HepG2 (cell line): Measurements from ENCODE around the gene CD48. TPM values are rescaled to one million over a fixed set of nuclear protein-coding genes. Genes with fewer than 3 reads are reported as not detected.

Source experiments
- ATAC-seq: fragments of 200-7000 bp; cut with Tn5 transposase; 3 replicates; pipeline ENCODE4 v1.9.1; 2020; ENCODE audit warnings: mild to moderate bottlenecking, moderate library complexity
- BruUV-seq: library from RNA; stranded (reverse); fragments of 400-500 nt; replicated peaks from 2 replicates; lab custom pipeline; 2021; lab: Mats Ljungman, UMichigan
- CTCF ChIA-PET: fragments of 300-600 bp; formaldehyde crosslinking; extraction: SDS; loops from one replicate; lab custom pipeline; 2021; ENCODE audit warnings: low total read pairs, inconsistent platforms, low intra/inter-chr PET ratio; lab: Yijun Ruan, JAX
- POLR2A ChIA-PET: fragments of 350-600 bp; sonication (Branson Sonifier 250); formaldehyde crosslinking; loops from one replicate; lab custom pipeline; 2020; ENCODE audit warnings: antibody characterized with exemption, inconsistent platforms; lab: Yijun Ruan, JAX
- DNase-seq: peaks from one replicate; pipeline ENCODE4 v3.0.0-alpha.2; 2015; ENCODE audit warnings: low spot score
- FAIRE-seq: peaks from 3 replicates; lab custom pipeline; 2011; peaks lifted over from hg19 to GRCh38; lab: Jason Lieb, UNC
- H2AFZ ChIP-seq: one replicate; pipeline ENCODE4 v1.6.1; 2011; ENCODE audit warnings: low read length, inconsistent platforms
- H3K27ac ChIP-seq: fragments of 300-600 bp; 3 replicates; pipeline ENCODE4 v1.8.0; 2011; ENCODE audit warnings: mixed run types, mild to moderate bottlenecking, mixed read lengths, low read length, inconsistent platforms; ENCODE audit not compliant: insufficient read depth; ENCODE audit errors: extremely low read length
- H3K27me3 ChIP-seq, 2 experiments: fragments of 200-600 bp in 1 of 2; 2 replicates in 1 of 2; 3 replicates in 1 of 2; pipeline versions ENCODE4 v1.6.0 to v1.8.0; 2011; ENCODE audit warnings: low read length in 2 of 2, mild to moderate bottlenecking in 2 of 2, moderate library complexity in 2 of 2, inconsistent platforms in 1 of 2; ENCODE audit not compliant: insufficient read depth in 2 of 2, control insufficient read depth in 1 of 2
- H3K36me3 ChIP-seq, 2 experiments: fragments of 200-600 bp in 1 of 2; replicated peaks in 1 of 2; 2 replicates in 1 of 2; 3 replicates in 1 of 2; pipeline versions ENCODE4 v1.5.1 to v1.8.0; 2011; ENCODE audit warnings: low read length in 2 of 2, inconsistent platforms in 1 of 2; ENCODE audit not compliant: insufficient read depth in 2 of 2, control insufficient read depth in 1 of 2
- H3K4me1 ChIP-seq: 2 replicates; pipeline ENCODE4 v1.5.1; 2012; ENCODE audit warnings: low read length, inconsistent platforms; ENCODE audit not compliant: insufficient read depth
- H3K4me2 ChIP-seq: 2 replicates; pipeline ENCODE4 v1.6.0; 2011; ENCODE audit warnings: low read depth, low read length, inconsistent platforms
- H3K4me3 ChIP-seq, 3 experiments: fragments of 200-600 bp in 1 of 3; sonication (generic), shearing (Covaris generic) in 1 of 3; replicated peaks in 1 of 3; 2 replicates each; pipeline ENCODE4 v1.5.1; 2011 to 2016; ENCODE audit warnings: low read length in 3 of 3, inconsistent platforms in 2 of 3, low read depth in 2 of 3, mild to moderate bottlenecking in 2 of 3, control low read depth in 1 of 3, mixed read lengths in 1 of 3; ENCODE audit not compliant: insufficient read depth in 1 of 3
- H3K79me2 ChIP-seq: one replicate; pipeline ENCODE4 v1.6.1; 2011; ENCODE audit warnings: low read length, inconsistent platforms; ENCODE audit not compliant: insufficient read depth
- H3K9ac ChIP-seq: 2 replicates; pipeline ENCODE4 v1.6.0; 2011; ENCODE audit warnings: mild to moderate bottlenecking, low read depth, low read length, inconsistent platforms; ENCODE audit not compliant: insufficient read depth
- H3K9me3 ChIP-seq: 2 replicates; pipeline ENCODE4 v1.5.1; 2012; ENCODE audit warnings: mild to moderate bottlenecking, low read length
- H4K20me1 ChIP-seq: 2 replicates; pipeline ENCODE4 v1.6.0; 2011; ENCODE audit warnings: inconsistent platforms, mild to moderate bottlenecking, low read length, moderate library complexity; ENCODE audit not compliant: insufficient read depth
- FOXM1 ChIP-seq: sonication (generic); formaldehyde crosslinking; IDR thresholded peaks from 2 replicates; pipeline ENCODE4 v1.5.0; 2020; ENCODE audit warnings: missing genetic modification reagents
- KDM2A ChIP-seq: sonication (generic); formaldehyde crosslinking; IDR thresholded peaks from 2 replicates; pipeline ENCODE4 v1.4.0; 2020; ENCODE audit warnings: low read depth, missing genetic modification reagents, borderline replicate concordance
- KLF6 ChIP-seq: IDR thresholded peaks from 2 replicates; pipeline ENCODE4 v1.8.0; 2016; ENCODE audit warnings: missing biosample characterization, missing genetic modification reagents
- NAIF1 ChIP-seq: sonication (generic); formaldehyde crosslinking; IDR thresholded peaks from 2 replicates; pipeline ENCODE4 v1.5.0; 2020; ENCODE audit warnings: mild to moderate bottlenecking, missing genetic modification reagents, borderline replicate concordance
- NR1H2 ChIP-seq: sonication (generic); formaldehyde crosslinking; IDR thresholded peaks from 2 replicates; pipeline ENCODE4 v1.8.1; 2022; ENCODE audit warnings: low read depth, missing genetic modification reagents, borderline replicate concordance
- NR2F2 ChIP-seq: IDR thresholded peaks from 2 replicates; pipeline ENCODE4 v1.6.1; 2012; ENCODE audit warnings: low read depth, inconsistent platforms, borderline replicate concordance
- PREB ChIP-seq: sonication (generic); formaldehyde crosslinking; IDR thresholded peaks from 2 replicates; pipeline ENCODE4 v1.4.0; 2020; ENCODE audit warnings: missing genetic modification reagents
- RNF2 ChIP-seq: fragments of 450-650 bp; conservative IDR thresholded peaks from 2 replicates; pipeline ENCODE4 v1.6.1; 2016; ENCODE audit warnings: low read depth
- SOX6 ChIP-seq, 2 experiments: fragments of 450-650 bp in 1 of 2; sonication (generic) in 1 of 2; formaldehyde crosslinking in 1 of 2; IDR thresholded peaks; 2 replicates each; pipeline versions ENCODE4 v1.4.0 to v1.6.1; 2017 to 2020; ENCODE audit warnings: antibody characterized with exemption in 1 of 2, mild to moderate bottlenecking in 1 of 2, missing genetic modification reagents in 1 of 2
- SRSF9 ChIP-seq: fragments of 200-400 bp; formaldehyde crosslinking; IDR thresholded peaks from 2 replicates; pipeline ENCODE4 v1.6.1; 2018; ENCODE audit warnings: borderline replicate concordance, mild to moderate bottlenecking, low read depth, low read length; ENCODE audit not compliant: insufficient read depth, poor library complexity, severe bottlenecking
- YEATS4 ChIP-seq: sonication (generic); formaldehyde crosslinking; IDR thresholded peaks from 2 replicates; pipeline ENCODE4 v1.4.0; 2020; ENCODE audit warnings: missing genetic modification reagents, borderline replicate concordance
- ZBTB3 ChIP-seq: sonication (generic); formaldehyde crosslinking; IDR thresholded peaks from 2 replicates; pipeline ENCODE4 v1.4.0; 2020; ENCODE audit warnings: low read depth, mild to moderate bottlenecking, moderate library complexity, missing genetic modification reagents, borderline replicate concordance
- ZFP1 ChIP-seq: IDR thresholded peaks from 2 replicates; pipeline ENCODE4 v1.6.1; 2016
- ZNF20 ChIP-seq: sonication (generic); formaldehyde crosslinking; IDR thresholded peaks from 2 replicates; pipeline ENCODE4 v1.4.0; 2020; ENCODE audit warnings: mild to moderate bottlenecking, moderate library complexity, missing genetic modification reagents
- ZNF30 ChIP-seq: sonication (generic); formaldehyde crosslinking; IDR thresholded peaks from 2 replicates; pipeline ENCODE4 v1.5.0; 2020; ENCODE audit warnings: mild to moderate bottlenecking, missing genetic modification reagents
- ZNF34 ChIP-seq: sonication (generic); formaldehyde crosslinking; IDR thresholded peaks from 2 replicates; pipeline ENCODE4 v1.4.0; 2020; ENCODE audit warnings: mild to moderate bottlenecking, missing genetic modification reagents, borderline replicate concordance
- ZNF430 ChIP-seq: sonication (generic); formaldehyde crosslinking; IDR thresholded peaks from 2 replicates; pipeline ENCODE4 v1.9.0; 2021; ENCODE audit warnings: mild to moderate bottlenecking, missing genetic modification reagents
- ZNF570 ChIP-seq: sonication (generic); formaldehyde crosslinking; IDR thresholded peaks from 2 replicates; pipeline ENCODE4 v1.4.0; 2020; ENCODE audit warnings: mild to moderate bottlenecking, missing genetic modification reagents, borderline replicate concordance
- ZNF713 ChIP-seq: sonication (generic); formaldehyde crosslinking; IDR thresholded peaks from 2 replicates; pipeline ENCODE4 v1.4.0; 2020; ENCODE audit warnings: mild to moderate bottlenecking, missing genetic modification reagents
- ZNF790 ChIP-seq: sonication (generic); formaldehyde crosslinking; IDR thresholded peaks from 2 replicates; pipeline ENCODE4 v1.8.0; 2022; ENCODE audit warnings: missing genetic modification reagents, mild to moderate bottlenecking, borderline replicate concordance
- ZNF83 ChIP-seq: sonication (generic); formaldehyde crosslinking; IDR thresholded peaks from 2 replicates; pipeline ENCODE4 v1.4.0; 2020; ENCODE audit warnings: missing genetic modification reagents, mild to moderate bottlenecking, borderline replicate concordance
- WGBS: methylation state at CpG from one replicate; pipeline ENCODE4 v1.1.6; 2017; ENCODE audit warnings: low lambda C conversion rate; 5-methylcytosine and 5-hydroxymethylcytosine counted together
- in situ Hi-C: cut with HindIII; loops from 2 replicates; pipeline ENCODE4 v1.10.0; 2017; ENCODE audit warnings: low pct_unique_long_range_greater_than_20kb; ENCODE audit not compliant: extremely low pct_ligation_motif_present
- intact Hi-C: fragments of 100-400 bp; cut with micrococcal nuclease; formaldehyde crosslinking; loops from one replicate; pipeline ENCODE4 v1.10.0; 2022; ENCODE audit not compliant: unreplicated experiment
- polyA plus RNA-seq, 8 experiments: library from polyadenylated mRNA; depleted of rRNA in 3 of 8; stranded (reverse) in 7 of 8; unstranded in 1 of 8; fragments of >200 nt; fragmentation: Illumina TruSeq in 4 of 8; extraction: Trizol in 4 of 8; gene quantifications; 2 replicates each; pipeline versions ENCODE4 v1.2.1 to v1.2.3, GENCODE V29; 2011 to 2016; ENCODE audit warnings: low read depth in 4 of 8, missing spikeins in 1 of 8, mixed read lengths in 1 of 8; ENCODE audit not compliant: insufficient read depth in 1 of 8
- total RNA-seq, 5 experiments: library from RNA; depleted of rRNA; stranded (reverse); fragments of >200 nt; fragmentation: Illumina TruSeq; extraction: Trizol; gene quantifications; 2 replicates each; pipeline ENCODE4 v1.2.3, GENCODE V29; 2016; ENCODE audit warnings: low read depth in 1 of 5

Gene CD48
- total and polyA plus RNA-seq, 2 of the 13 experiments (the other 11 are each of a cell fraction or from before 2014, with no cell fraction given), result not detected

DNA sequence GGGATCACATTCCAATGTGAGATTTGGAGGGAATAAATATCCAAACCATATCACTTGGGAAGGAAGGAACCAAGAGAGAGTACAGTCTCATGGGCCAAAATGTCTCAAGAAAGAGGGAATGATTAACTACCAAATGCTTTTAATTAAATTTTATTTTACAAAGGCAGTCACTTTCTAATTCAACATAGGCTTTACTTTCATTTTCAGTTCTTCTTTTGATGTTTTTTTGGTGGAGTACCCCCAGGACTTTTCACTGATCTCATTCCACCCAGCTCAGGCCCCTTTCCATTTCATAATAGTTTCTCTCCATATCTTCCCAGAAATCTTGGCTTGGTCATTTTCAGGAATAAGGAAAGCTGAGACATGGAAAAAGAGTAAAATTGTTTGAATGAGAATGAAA, 22.3 kb upstream of the CD48 start:
- no TSS peak for BruUV-seq
- in situ Hi-C loops (no loop called here), intact Hi-C loops (no loop called here)
- no peak for ATAC-seq
- H4K20me1 ChIP-seq, result no peaks in the 10 kb centered on the region
- ChIA-PET CTCF (no interaction called here), POLR2A (no interaction called here)
- no peak overlapping the region for H3K27ac ChIP-seq
- no peak for DNase-seq
- H3K4me2 ChIP-seq, result no peak overlapping the region
- no peak overlapping the region for H3K4me3 ChIP-seq
- H2AFZ ChIP-seq, result no peak overlapping the region
- no peaks in the 10 kb centered on the region for H3K36me3 ChIP-seq
- no peak for FAIRE-seq
- H3K79me2 ChIP-seq, result no peaks in the 10 kb centered on the region
- H3K27me3 ChIP-seq, result no peaks in the 10 kb centered on the region; a peak in 1 of 5 replicates
- no peaks in the 10 kb centered on the region for H3K4me1 ChIP-seq
- no peak overlapping the region for H3K9ac ChIP-seq
- TF ChIP-seq ZNF790 (CRISPR knock-in tag), result no peak
- no peak for TF ChIP-seq KDM2A (CRISPR knock-in tag)
- TF ChIP-seq FOXM1 (CRISPR knock-in tag), result no peak
- TF ChIP-seq ZBTB3 (CRISPR knock-in tag), result no peak
- TF ChIP-seq ZNF20 (CRISPR knock-in tag), result no peak
- no peak for TF ChIP-seq YEATS4
- TF ChIP-seq ZNF34 (CRISPR knock-in tag), result no peak
- TF ChIP-seq SOX6 (IDR thresholded peaks at IDR 0.05), result no peak
- TF ChIP-seq SOX6 (CRISPR knock-in tag; IDR thresholded peaks at IDR 0.05), result no peak
- TF ChIP-seq SRSF9, result no peak
- H3K9me3 ChIP-seq, result peaks cover 12% of the 10 kb centered on the region; the same call in 1 of the 2 replicates

- POLR2A ChIA-PET, result no interaction called here
- in situ Hi-C loops, result no loop called here
- ATAC-seq, result no peak
- TF ChIP-seq ZNF570 (CRISPR knock-in tag), result no peak
- TF ChIP-seq ZNF713 (CRISPR knock-in tag), result no peak
- no peak for TF ChIP-seq ZNF83 (CRISPR knock-in tag)
- no peak for TF ChIP-seq RNF2
- TF ChIP-seq NR2F2, result no peak
- TF ChIP-seq ZNF30 (CRISPR knock-in tag), result no peak
- TF ChIP-seq ZNF430, result no peak
- no peak for TF ChIP-seq NAIF1 (CRISPR knock-in tag)
- TF ChIP-seq ZFP1 (CRISPR knock-in tag), result no peak
- TF ChIP-seq KLF6 (CRISPR knock-in tag), result no peak
- TF ChIP-seq NR1H2 (CRISPR knock-in tag), result no peak
- TF ChIP-seq PREB (CRISPR knock-in tag), result no peak
These were observed 20.4 kb upstream of the CD48 start for GRCh38 chr1:160731990-160732389.

More at GRCh38 chr1:160731990-160732389, 20.4 kb upstream of the CD48 start:
- H2AFZ ChIP-seq, result no peak overlapping the region
- H3K9me3 ChIP-seq, result peaks cover 9% of the 10 kb centered on the region; the same call in 1 of the 2 replicates
- CTCF ChIA-PET, result no interaction called here
- intact Hi-C loops, result no loop called here
- 0 out of 2 replicates have a peak, but pooled peaks cover 1% of the 10 kb centered on the region for H3K4me1 ChIP-seq
- H3K9ac ChIP-seq, result no peak overlapping the region
- no peak for DNase-seq
- H3K27me3 ChIP-seq, result no peaks in the 10 kb centered on the region; a peak in 1 of 5 replicates
- H3K36me3 ChIP-seq, result no peaks in the 10 kb centered on the region
- BruUV-seq, result no TSS peak
- no peak overlapping the region for H3K4me2 ChIP-seq
- WGBS, result 0% methylated on average over 1 of the region's 1 CpG
- no peaks in the 10 kb centered on the region for H4K20me1 ChIP-seq
- H3K27ac ChIP-seq, result no peak overlapping the region
- H3K79me2 ChIP-seq, result no peaks in the 10 kb centered on the region
- FAIRE-seq, result no peak
- no peak overlapping the region for H3K4me3 ChIP-seq
